Nephron (organoid): ENCODE data around the gene CUX1.
A peak's percentile ranks its signal among the peaks of the same experiment; 100 is the strongest.
"Not testable (repeated sequence)": the region's sequence is repeated elsewhere in the genome, so short reads cannot be mapped to it uniquely, and the experiment has no call there.

Experiments
- H3K27ac Mint-ChIP-seq, 3 experiments: 2 replicates each; pipeline ENCODE4 v1.8.0; 2020; ENCODE audit warnings: mixed read lengths in 3 of 3, mild to moderate bottlenecking in 2 of 3, moderate library complexity in 1 of 3
- H3K27me3 Mint-ChIP-seq: 2 replicates; pipeline ENCODE4 v1.8.0; 2021; ENCODE audit warnings: low read depth, mild to moderate bottlenecking, moderate library complexity, mixed read lengths
- H3K36me3 Mint-ChIP-seq: 2 replicates; pipeline ENCODE4 v1.8.0; 2020; ENCODE audit warnings: low read depth, mixed read lengths
- H3K4me1 Mint-ChIP-seq: 2 replicates; pipeline ENCODE4 v1.8.0; 2020; ENCODE audit warnings: mixed read lengths
- H3K4me3 Mint-ChIP-seq, 3 experiments: 2 replicates each; pipeline ENCODE4 v1.8.0; 2020; ENCODE audit warnings: mild to moderate bottlenecking in 3 of 3, mixed read lengths in 3 of 3, moderate library complexity in 2 of 3
- H3K9me3 Mint-ChIP-seq: 2 replicates; pipeline ENCODE4 v1.8.0; 2020; ENCODE audit warnings: mixed read lengths

CUX1 gene

GRCh38 chr7:102330666-102331460 is 513.4 kb downstream of the CUX1 start:
- H3K36me3 Mint-ChIP-seq, H3K4me3 Mint-ChIP-seq, H3K9me3 Mint-ChIP-seq, H3K4me1 Mint-ChIP-seq: not testable (repeated sequence)
- peak overlapping the region; percentile 76 to 92 (median 85) for H3K27ac Mint-ChIP-seq
- peaks cover 27% of the 10 kb centered on the region for H3K27me3 Mint-ChIP-seq
